HUDEP-2 (cell line): ENCODE results near the gene NPAT.

Experiments
- DNase-seq, 76 experiments: peaks; one replicate each; lab custom pipeline; 2025; ENCODE audit not compliant: unreplicated experiment in 76 of 76; lab: John Stamatoyannopoulos, UW

NPAT gene

DNA sequence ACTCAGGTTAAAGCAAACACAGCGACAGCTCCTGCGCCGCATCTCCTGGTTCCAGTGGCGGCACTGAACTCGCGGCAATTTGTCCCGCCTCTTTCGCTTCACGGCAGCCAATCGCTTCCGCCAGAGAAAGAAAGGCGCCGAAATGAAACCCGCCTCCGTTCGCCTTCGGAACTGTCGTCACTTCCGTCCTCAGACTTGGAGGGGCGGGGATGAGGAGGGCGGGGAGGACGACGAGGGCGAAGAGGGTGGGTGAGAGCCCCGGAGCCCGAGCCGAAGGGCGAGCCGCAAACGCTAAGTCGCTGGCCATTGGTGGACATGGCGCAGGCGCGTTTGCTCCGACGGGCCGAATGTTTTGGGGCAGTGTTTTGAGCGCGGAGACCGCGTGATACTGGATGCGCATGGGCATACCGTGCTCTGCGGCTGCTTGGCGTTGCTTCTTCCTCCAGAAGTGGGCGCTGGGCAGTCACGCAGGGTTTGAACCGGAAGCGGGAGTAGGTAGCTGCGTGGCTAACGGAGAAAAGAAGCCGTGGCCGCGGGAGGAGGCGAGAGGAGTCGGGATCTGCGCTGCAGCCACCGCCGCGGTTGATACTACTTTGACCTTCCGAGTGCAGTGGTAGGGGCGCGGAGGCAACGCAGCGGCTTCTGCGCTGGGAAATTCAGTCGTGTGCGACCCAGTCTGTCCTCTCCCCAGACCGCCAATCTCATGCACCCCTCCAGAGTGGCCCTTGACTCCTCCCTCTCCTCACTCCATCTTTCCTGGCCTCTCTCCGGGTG, at the start of gene NPAT, which contains the start of gene ATM:
Gene NPAT, minus strand, starts transcription at position 65 of the 774 bp plus-strand sequence. CDS start 102 bp downstream, outside the sequence.
Gene ATM, plus strand, starts transcription at position 494 of the 774 bp plus-strand sequence. CDS start 4,558 bp downstream, outside the sequence.
- DNase-seq, result peak in 75 of 76 experiments; percentile 61 to 99 (median 97)

DNA sequence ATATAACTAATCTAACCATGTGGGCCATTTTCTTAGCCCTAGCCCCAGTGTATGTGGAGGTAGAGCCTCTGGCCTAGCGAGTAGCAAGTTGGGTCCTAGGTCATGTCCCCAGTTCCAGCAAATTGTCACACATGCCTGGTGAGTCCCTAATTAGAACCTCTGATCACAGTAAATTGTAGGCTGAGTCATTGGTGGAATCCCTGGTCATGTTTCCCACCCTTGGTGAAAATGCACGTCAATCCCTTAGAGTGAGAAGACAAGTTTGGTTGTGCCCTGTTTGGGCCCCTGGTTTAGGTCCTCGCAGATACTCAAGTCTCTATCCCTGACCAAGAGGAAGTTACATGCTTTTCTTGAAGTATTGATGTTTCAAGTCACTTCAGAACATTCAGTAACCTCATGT, 47.1 kb upstream of the NPAT start:
- DNase-seq, result no peak

DNA sequence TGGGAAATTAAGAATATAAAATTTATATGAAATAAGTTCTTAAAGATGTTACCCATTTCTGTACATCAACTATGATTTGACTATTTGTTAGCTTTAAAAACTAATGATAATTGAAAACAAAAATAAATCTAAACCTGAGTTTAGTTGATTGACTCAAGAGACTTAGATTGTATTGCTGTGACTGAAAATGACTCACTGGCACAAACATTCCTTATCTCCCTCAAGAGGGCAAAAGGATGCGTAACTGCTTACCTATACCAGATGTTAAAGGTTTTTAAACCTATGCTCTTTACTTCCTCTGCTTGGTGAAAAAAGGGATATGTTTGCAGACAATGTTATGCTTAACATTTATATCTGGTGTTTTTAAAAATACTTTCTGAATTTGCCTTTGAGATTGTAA, 30.7 kb upstream of the NPAT start:
- no peak for DNase-seq

DNA sequence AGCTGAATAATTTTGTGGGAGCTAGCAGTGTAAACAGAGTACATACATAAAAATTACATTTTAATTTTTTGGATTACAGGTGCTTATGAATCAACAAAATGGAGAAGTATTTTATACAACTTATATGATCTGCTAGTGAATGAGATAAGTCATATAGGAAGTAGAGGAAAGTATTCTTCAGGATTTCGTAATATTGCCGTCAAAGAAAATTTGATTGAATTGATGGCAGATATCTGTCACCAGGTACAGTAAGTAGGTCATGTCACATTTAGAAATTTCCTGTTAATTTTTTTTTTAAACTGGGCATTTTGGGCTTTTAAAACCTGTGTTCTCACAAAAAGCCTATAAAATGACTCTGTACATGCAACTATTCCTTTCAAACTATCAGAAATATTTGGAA, 24.4 kb upstream of the NPAT start:
- no peak for DNase-seq

DNA sequence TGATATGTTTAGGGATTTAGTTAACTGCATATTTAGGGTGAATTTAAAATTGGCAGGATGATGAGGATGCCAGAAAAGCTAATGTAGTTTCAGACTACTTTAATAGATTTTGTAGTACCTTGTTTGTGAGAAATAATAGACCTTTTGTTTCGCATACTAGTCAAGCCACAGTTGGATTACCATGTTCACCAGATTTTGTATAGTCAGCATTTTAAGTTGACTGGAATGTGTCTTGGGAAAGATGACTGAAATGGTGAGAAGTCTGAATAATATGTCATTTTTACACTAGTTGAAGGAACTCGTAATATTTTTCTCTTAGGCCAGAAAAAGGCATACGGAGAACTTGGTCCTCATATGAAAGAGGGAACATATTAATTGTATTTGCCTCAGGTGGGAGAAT, 23.9 kb upstream of the NPAT start:
- DNase-seq, result no peak

DNA sequence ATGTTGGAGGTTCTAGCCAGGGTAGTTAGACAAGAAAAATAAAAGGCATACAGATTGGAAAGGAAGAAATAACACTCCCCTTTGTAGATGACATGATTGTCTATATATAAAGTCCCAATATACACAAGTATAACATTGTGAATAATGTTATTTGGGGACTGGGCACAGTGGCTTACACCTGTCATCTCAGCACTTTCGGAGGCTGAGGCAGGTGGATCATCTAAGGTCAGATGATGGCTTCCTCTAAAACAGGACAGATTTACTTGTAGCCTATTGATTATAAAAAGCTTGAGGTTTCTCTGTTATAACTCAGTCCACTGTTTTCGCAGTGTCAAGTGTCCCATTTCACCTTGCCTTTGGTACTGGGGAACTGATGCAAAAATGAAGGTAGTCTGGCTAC, 20.0 kb upstream of the NPAT start:
- no peak for DNase-seq

DNA sequence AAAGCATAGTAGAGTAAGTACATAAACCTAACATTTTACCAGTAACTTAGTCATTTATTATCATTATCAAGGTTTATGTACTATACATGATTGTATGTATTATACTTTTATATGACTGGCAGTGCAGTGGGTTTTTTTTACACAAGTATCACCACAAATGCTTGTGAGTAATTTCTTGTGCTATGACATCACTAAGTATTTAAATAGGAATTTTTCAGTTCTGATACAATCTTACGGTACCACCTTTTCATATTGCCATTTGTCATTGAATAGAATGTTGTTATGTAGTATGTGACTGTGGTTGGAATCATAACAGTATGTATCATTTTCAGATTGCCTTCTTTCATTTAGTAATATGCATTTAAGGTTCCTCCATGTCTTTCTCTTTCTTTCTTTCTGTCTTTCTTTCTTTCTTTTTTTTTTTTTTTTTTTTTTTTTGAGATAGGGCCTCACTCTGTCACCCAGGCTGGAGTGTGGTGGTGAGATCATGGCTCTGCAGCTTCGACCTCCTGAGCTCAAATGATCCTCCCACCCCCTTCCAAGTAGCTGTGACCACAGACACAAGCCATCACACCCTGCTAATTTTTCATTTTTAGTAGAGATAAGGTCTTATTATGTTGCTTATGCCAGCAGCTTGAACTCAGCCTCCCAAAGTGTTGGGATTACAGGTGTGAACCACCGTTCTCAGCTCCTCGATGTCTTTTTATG, 19.0 kb upstream of the NPAT start:
- DNase-seq, result peak in 14 of 76 experiments; percentile 4 to 48 (median 18)

DNA sequence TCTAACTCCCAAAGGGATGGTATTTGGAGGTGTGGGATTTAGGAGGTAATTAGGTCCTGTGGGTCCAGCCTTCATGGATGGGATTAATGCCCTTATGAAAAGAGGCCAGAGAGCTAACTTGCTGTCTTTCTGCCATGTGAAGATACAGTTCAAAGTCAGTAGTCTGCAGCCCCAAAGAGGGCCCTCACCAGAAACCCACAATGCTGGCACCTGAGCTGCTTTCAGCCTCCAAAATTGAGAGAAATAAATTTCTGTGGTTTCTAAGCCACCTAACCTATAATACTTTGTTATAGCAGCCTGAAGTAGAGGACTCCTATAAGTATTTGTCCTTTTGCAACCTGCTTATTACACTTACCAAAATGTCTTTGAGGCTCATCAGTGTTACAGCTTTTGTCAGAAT, 16.6 kb upstream of the NPAT start:
- no peak for DNase-seq

DNA sequence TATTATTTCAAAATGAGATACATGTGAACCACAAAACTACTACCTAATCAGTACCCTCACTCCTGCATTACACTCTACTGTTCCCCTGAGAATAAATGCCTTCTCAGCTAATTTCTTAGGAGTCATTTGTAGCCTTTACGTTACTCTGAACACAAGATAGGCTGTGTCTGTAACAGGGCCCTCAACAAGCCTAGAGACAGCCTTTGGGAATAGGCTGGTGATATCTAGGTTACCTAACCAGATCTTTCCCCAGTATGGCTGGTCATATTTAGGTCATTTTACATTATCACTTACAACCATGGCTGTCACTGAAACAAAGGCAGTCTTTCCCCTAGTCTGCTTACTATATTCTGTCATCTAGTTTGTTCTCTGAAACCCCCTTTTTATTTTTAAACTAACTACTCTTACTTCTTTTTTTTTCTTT, 14.6 kb upstream of the NPAT start:
- no peak for DNase-seq

DNA sequence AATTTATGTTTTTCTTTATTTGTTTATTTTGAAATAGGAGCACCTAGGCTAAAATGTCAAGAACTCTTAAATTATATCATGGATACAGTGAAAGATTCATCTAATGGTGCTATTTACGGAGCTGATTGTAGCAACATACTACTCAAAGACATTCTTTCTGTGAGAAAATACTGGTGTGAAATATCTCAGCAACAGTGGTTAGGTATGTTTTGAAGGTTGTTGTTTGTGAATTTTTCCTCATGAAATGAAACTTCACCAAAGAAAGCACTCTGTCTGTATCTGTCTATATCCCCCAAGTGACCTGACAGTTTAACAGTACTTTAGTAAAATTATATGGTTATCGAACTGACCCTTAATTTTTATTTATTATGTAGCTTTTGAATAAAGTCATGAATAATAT, 13.2 kb upstream of the NPAT start:
- no peak for DNase-seq

DNA sequence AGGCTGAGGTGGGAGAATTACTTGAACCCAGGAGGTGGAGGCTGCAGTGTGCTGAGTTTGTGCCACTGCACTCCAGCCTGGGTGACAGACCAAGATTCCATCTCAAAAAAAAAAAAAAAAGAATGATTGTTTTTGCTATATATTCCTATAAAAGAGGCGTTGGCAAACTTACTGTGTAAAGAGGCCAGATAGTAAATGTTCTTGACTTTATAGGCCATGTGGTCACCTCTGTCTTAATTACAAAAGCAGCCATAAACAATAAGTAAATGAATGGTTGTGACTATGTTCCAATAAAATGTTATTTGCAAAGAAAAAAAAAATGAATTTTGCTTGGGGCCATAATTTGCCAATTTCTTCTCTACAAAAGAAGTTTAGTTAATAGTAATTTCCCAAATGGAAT, 12.8 kb upstream of the NPAT start:
- DNase-seq, result no peak

DNA sequence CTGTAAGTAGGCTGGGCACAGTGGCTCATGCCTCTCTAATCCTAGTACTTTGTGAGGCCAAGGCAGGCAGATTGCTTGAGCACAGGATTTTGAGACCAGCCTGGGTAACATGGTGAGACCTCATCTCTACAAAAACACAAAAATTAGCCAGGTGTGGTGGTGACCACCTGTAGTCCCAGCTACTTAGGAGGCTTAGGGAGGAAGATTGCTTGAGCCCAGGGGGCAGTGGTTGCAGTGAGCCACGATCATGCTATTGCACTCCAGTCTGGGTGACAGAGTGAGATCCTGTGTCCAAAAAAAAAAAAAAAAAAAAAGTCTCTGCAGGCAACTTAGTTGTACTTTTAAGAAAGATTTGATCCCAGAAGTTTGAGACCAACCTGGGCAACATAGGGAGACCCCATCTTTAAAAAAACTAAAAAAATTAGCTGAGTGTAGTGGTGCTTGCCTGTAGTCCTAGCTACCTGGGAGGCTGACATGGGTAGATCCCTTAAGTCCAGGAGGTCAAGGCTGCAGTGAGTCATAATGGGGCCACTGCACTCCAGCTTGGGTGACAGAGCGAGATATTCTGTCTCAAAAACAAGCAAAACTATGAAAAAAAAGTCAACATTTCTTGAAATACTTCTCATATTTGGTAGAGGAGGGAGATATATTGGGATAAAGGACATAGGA, 11.0 kb upstream of the NPAT start:
- DNase-seq, result no peak

DNA sequence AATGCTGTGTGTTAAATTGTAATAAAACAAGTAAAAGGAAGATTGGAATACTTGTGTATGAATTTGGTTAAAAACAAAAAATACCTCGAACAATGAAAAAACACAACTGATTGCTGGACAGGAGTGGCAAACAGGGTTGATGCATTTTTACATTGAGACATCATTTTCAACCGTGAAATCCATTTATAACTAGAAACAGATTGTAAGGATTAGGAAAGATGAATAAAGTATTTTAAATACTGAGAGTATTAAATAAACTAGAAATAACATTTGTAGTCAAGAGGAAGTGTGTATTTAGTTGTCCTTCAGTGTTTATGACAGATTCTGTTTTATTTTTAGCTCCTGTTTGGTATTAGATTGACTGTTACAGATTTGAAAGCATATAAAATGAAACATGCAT, 5.8 kb upstream of the NPAT start:
- no peak for DNase-seq

DNA sequence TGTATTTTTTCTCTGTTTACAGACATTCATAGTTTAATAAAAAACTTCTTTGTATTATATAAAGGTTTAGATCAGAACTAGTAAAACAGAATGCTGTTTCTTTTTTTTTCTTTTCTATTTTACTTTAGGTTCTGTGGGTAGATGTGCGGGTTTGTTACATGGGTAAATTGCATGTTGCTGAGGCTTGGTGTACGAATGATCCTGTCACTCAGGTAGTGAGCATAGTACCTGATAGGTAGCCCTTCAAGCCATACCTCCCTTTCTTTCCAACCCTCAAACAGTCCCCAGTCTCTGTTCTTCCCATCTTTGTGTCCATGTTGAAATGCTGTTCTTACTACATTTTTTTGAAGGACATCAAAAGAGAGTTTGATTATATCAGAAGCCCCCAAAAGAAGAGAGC, 3.6 kb upstream of the NPAT start:
- no peak for DNase-seq

DNA sequence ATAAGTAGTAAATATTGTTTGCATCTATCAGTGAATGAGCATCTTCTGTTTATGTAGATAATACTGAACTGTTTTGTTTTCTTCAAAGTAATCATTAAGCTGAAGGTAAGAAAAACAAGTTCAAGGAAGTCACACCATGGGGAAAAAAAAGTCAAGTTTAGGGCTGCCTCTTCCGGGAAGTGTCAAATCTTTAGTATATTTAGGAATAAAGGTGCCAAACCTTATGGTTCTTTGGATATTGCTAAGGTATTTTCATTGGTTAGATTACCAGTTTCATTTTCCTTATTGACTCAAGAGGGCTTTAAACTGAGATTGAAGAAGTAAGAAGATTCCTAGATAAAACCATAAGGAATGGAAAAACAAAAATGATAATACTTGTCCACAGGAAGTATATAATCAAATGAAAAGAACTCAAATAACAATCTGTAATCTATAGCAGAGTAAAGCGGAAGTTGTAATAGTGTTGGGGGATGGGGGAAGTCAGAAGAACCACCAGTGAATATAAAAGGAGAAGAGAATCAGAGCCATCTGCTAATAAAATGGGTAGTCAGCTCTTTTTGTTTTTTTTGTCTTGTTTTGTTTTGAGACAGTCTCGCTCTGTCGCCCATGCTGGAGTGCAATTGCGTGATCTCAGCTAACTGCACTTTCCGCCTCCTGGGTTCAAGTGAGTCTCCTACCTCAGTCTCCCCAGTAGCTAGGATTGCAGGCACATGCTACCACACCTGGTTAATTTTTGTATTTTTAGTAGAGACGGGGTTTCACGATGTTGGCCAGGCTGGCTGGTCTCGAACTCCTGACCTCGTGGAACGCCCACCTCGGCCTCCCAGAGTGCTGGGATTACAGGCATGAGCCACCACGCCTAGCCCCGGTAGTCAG, 2.7 kb upstream of the NPAT start:
- peak in 5 of 76 experiments; percentile 15 to 20 (median 16) for DNase-seq

DNA sequence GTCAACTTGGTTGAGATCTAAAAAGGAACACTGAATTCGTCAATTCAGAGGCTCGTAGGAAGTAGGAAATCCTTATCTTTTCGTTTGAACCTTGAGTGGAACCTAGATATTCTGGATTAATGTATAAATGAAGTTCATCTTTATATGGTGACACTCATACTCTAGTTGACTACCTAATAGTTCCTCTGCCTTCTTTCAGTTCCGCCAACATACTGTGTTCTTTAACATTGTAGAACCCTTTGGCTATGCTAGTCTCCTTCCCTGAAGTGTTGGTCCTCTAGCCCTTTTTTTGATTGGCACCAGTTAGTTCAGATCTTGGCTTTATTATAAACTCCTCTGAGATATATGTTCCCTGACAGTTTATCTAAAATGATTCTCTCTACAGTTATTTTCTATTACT, 1.9 kb upstream of the NPAT start:
- DNase-seq, result no peak

DNA sequence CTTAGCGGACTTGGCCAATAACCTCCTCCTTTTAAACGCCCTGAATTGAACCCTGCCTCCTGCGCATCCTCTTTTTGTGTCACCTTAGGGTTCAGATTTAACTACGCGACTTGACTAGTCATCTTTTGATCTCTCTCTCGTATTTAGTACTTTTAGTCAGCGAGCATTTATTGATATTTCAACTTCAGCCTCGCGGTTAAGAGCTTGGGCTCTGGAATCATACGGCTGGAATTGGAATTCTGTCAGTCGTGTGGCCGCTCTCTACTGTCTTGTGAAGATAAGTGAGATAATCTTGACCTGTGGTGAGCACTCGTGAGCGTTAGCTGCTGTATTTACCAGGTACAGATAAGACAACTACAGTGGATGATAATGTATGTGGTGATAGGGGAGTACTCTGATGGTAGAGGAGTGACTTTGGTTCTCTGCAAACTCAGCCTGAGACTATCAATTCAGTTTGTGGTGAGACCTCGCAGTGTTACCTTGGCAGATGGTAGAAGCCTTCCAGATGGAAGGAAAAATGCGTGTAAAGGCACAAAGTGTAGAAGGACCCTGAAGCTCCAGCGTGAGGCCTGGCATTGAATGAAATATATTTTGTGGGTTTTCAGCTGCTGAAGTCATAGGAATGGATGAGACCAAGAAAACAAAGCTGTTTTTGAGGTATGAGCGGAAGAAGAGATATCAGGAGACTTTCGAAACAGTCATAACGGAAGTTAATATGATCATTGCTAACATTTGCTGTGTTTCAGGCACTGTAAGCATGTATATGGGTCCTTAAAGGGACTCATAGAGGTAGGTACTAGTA, 1.1 kb upstream of the NPAT start:
- DNase-seq, result peak in 70 of 76 experiments; percentile 7 to 87 (median 50)

DNA sequence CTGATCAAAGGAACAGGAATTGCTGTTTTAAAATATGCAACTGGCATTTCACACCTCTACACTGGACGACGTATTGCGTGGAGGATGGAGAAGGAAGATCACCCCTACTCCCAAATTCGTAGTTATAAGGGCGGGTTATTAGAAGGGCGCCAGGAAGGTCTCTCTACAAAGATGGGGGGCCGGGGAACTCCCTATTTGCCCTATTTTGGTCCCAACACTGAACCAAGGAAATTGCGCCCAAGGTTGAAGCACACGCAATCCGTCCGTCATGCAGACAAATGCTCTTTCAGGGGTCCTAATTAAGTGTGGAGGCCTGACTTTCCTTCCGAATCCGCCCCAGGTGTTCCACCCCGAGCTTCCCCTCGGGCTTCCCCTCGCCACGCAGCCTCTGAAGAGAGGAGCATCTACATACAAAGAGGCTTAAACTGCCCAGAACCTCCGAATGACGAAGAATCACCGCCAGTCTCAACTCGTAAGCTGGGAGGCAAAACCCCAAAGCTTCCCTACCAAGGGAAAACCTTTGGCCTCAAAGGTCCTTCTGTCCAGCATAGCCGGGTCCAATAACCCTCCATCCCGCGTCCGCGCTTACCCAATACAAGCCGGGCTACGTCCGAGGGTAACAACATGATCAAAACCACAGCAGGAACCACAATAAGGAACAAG, 396 bp downstream of the NPAT start:
- peak in 2 of 76 experiments; percentile 40 to 50 for DNase-seq

DNA sequence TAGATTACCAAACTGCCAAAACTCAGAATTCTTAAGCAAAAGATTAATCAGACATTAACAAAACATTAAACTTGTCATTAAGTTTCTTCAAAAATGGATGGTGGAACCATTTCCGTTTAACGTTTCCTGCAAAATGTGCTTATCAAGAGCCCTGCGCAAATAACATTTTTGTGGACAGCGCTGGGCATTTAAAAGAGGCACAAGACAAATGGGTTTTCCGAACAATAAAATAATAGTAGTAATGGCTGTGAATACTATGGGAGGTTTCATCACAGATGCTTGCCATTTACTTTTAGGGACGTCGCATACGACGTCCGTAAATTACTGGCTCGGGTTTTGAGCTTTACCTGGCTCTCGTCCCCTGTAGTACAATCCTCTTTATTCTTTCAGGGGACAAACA, 1.1 kb downstream of the NPAT start:
- DNase-seq, result peak in 1 of 76 experiments; percentile 2
